Measurements from ENCODE around the gene ERCC5.

Gene ERCC5

DNA sequence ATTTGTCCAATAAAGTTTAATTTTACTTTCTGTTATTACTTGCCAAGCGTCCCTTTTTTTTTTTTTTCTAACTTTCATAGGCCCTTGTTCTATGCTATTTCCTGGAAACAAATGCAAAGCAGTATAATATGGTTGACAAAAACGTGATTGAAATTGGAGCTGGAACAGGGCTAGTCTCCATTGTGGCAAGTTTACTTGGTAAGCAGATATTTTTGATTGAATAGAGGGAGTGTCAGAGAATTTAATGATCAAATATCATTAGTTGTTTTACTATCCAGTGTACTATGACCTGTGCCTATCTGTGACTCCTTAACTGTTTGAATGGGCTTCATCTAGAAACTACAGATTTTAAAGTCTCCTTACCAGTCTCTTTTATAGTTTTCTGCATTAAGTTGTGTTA is 46.7 kb downstream of the ERCC5 start:
- 86% methylated on average over 2 of the region's 2 CpGs for WGBS

DNA sequence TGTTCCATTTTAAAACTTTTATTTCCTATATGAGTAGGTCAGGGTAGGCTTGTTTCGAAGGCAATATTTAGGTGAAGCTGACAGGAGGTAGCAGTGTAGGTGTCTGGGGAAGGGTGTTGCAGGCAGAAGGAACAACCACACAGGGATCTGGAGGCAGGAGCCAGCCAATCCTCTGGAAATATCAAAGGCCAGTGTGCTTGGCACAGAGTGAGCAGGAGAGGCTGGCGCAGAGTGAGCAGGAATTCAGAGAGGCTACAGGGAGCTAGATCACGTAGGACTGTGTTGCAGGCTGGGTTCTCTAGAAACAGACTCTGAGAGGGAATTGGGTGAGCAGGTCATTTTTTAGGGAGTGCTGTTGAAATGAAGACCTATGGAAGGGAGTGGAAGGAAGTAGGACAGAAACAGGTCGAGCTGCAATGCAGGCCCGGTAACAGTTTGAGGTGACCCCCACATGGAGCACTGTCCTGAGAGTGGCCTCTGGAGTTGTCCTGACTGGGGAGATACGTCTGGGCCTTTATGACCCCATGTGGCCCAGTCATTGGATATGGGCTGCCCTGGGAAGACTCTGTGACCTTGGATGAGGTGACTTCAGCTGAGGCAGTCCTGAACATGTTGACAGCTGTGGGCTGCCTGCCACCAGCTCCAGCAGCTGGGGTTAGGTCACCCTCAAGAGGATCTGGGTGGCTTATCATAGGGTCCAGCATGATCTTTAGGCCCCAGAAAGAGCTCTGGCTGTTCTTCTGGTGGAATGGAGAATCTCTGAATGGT is 51.7 kb downstream of the ERCC5 start:
- no peaks in the 10 kb centered on the region for H3K9me3 ChIP-seq (ENCODE audit: insufficient read depth, low read depth, low read length)
- no peaks in the 10 kb centered on the region for H3K36me3 ChIP-seq (ENCODE audit: insufficient read depth, low read length)
- no peaks in the 10 kb centered on the region for H3K4me1 ChIP-seq (ENCODE audit: insufficient read depth, low read length)
- H3K27ac ChIP-seq (ENCODE audit: low read depth, low read length) = no peak overlapping the region
- no peaks in the 10 kb centered on the region for H3K27me3 ChIP-seq (ENCODE audit: insufficient read depth, low read length)
- no peak overlapping the region for H3K4me3 ChIP-seq (ENCODE audit: low read length)
- no peak overlapping the region for H3K9ac ChIP-seq (ENCODE audit: low read depth, low read length)
- WGBS = 91% methylated on average over 6 of the region's 6 CpGs

More for the DNA sequence above, 46.7 kb downstream of the ERCC5 start:
- Histone ChIP-seq H3K27ac (ENCODE audit: low read depth, low read length) (no peak overlapping the region), H3K27me3 (ENCODE audit: insufficient read depth, low read length) (no peaks in the 10 kb centered on the region), H3K4me1 (ENCODE audit: insufficient read depth, low read length) (no peaks in the 10 kb centered on the region), H3K9me3 (ENCODE audit: insufficient read depth, low read depth, low read length) (no peaks in the 10 kb centered on the region), H3K36me3 (ENCODE audit: insufficient read depth, low read length) (no peaks in the 10 kb centered on the region), H3K9ac (ENCODE audit: low read depth, low read length) (no peak overlapping the region), H3K4me3 (ENCODE audit: low read length) (no peak overlapping the region)

DNA sequence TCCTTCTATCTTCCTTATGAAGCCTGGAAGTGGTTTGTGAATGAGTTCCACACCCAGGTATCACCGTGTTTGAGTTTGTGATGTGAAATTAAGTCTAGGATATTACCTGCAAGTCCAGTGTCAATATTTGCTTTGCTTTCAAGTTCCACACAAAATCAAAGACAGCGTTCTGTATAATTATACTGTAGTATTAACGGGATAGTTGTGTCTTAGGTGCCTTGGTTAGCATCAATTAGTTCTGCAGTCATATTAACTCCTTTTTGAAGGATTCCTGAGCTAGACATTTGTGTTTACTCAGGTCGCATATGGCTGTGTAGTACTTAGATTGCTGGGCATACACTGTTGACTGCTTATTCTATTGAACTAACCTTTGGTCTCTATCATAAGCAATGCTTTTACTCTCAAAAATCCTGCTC is 54.4 kb downstream of the ERCC5 start:
- Histone ChIP-seq H3K27me3 (ENCODE audit: insufficient read depth, low read length) (no peaks in the 10 kb centered on the region), H3K4me3 (ENCODE audit: low read length) (no peak overlapping the region), H3K9ac (ENCODE audit: low read depth, low read length) (no peak overlapping the region), H3K36me3 (ENCODE audit: insufficient read depth, low read length) (no peaks in the 10 kb centered on the region), H3K9me3 (ENCODE audit: insufficient read depth, low read depth, low read length) (no peaks in the 10 kb centered on the region), H3K27ac (ENCODE audit: low read depth, low read length) (no peak overlapping the region), H3K4me1 (ENCODE audit: insufficient read depth, low read length) (0 out of 2 replicates have a peak, but pooled peaks cover 3% of the 10 kb centered on the region)
- 92% methylated on average over 4 of the region's 4 CpGs for WGBS

DNA sequence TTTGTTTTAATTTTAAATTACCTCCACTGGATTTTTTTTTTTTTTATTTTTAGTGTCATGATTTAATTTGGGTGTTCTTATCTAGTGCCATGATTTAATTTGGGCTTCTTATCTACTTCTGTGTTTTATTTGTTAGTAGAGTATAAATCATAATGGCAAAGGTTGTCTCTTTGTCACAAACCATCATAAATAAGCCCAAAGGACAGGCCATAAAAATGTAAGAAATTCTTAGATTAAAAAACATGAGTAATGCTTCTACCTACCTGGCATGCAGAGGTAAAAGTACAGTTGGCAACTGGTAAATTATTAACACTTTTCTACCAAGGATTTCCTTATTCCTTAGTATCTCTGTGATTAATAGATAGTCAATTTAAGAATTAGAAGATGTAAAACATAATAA is 55.2 kb downstream of the ERCC5 start:
- Histone ChIP-seq H3K9ac (ENCODE audit: low read depth, low read length) (no peak overlapping the region), H3K9me3 (ENCODE audit: insufficient read depth, low read depth, low read length) (no peaks in the 10 kb centered on the region), H3K27me3 (ENCODE audit: insufficient read depth, low read length) (no peaks in the 10 kb centered on the region), H3K27ac (ENCODE audit: low read depth, low read length) (no peak overlapping the region), H3K4me1 (ENCODE audit: insufficient read depth, low read length) (0 out of 2 replicates have a peak, but pooled peaks cover 3% of the 10 kb centered on the region), H3K4me3 (ENCODE audit: low read length) (no peak overlapping the region), H3K36me3 (ENCODE audit: insufficient read depth, low read length) (no peaks in the 10 kb centered on the region)

DNA sequence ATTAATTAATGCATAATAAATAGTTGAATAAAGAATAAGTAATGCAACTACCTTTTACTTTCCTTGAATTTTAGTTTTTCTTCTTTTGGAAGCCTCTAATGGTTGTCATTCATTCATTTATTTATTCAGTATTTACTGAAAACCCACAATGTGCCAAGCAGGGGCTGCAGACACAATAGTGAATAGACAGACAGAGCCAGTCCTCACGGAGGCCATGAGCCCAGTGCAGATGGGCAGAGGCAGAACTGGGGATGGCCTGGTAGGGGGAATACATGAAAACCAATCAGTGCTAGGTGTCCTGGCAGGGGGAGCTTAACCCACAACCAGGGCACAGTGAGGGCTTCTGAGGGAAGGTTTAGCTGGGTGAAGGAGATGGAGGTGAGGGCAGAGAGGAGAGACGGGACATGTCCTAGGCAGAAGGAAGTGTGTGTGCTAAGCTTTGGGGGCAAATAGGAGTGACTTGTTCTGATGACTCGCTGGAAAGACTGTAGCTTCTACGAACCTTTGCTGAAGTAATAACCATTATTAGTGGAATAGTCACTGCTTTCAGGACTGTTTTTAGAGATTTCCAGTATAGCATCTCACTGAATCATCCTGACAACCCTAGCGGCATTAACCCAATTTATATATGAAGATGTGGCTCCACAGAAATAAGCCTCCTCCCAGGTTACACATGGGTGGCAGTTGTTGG is 55.9 kb downstream of the ERCC5 start:
- 0 out of 2 replicates have a peak, but pooled peaks cover 3% of the 10 kb centered on the region for H3K4me1 ChIP-seq (ENCODE audit: insufficient read depth, low read length)
- H3K36me3 ChIP-seq (ENCODE audit: insufficient read depth, low read length) = no peaks in the 10 kb centered on the region
- H3K4me3 ChIP-seq (ENCODE audit: low read length) = no peak overlapping the region
- no peak overlapping the region for H3K9ac ChIP-seq (ENCODE audit: low read depth, low read length)
- H3K27ac ChIP-seq (ENCODE audit: low read depth, low read length) = no peak overlapping the region
- WGBS = 96% methylated on average over 4 of the region's 5 CpGs
- H3K27me3 ChIP-seq (ENCODE audit: insufficient read depth, low read length) = no peaks in the 10 kb centered on the region
- H3K9me3 ChIP-seq (ENCODE audit: insufficient read depth, low read depth, low read length) = no peaks in the 10 kb centered on the region

DNA sequence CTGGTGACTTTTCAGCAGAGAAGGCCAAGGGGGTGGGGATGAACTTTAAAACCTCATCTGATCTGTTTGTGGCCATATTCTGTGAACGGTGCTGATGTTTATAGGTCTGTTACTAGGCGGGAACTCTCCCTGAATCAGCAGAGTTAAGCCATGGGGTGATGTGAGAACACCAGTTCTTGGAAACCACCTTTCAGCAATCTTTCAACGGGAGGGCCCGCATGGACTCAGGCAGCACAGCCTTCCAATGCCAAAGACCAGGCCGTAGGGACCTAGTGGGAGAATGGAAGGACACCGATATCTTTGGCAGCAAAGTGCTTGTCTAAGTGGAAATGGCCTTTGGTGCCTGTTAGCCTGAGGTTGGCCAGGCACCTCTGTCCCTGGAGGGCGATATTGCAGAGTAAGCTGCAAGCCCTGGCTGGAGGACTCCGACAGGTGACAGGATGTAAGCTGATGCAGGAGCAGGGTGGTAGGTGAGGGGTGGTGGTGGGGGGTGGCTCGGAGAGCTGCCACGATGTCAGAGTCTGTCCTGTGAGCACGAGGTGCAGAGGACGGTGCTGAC is 57.0 kb downstream of the ERCC5 start:
- Histone ChIP-seq H3K9ac (ENCODE audit: low read depth, low read length) (no peak overlapping the region), H3K27me3 (ENCODE audit: insufficient read depth, low read length) (no peaks in the 10 kb centered on the region), H3K36me3 (ENCODE audit: insufficient read depth, low read length) (no peaks in the 10 kb centered on the region), H3K9me3 (ENCODE audit: insufficient read depth, low read depth, low read length) (no peaks in the 10 kb centered on the region), H3K4me3 (ENCODE audit: low read length) (no peak overlapping the region), H3K4me1 (ENCODE audit: insufficient read depth, low read length) (0 out of 2 replicates have a peak, but pooled peaks cover 3% of the 10 kb centered on the region), H3K27ac (ENCODE audit: low read depth, low read length) (no peak overlapping the region)
- WGBS = 84% methylated on average over 12 of the region's 12 CpGs

DNA sequence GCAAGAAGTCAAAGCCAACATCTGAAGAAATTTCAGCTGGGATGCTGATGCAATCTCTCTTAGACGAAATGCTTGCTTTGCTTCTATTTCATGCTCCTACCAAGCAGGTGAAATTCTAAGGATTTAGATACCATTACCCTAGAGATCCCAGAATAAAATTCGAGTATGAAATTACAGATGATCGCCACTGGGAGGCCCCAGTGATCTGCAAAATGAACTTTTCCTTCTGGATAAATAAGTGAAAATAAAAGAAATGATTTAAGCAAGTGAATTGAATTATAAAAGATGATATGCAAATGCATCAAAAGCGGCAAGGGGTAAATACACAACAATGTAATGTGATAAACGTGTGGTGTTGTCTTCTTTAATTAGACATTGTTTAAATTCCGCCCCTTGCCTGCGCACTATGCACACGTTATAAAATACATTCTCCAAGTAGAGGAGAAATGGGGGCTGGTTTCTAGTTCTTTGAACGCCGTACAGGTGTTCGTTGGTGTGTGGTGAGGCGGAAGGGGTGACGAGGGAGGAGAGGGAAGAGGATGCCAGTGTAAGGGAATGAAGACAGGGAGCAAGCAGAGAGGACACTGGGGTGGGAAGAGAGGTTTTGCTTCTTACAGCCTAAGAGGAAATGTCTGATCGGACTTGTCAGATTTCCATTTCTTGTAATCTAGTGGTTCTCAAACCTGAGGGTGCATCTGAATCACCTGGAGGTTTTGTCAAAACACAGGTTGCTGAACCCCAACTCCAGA is 58.0 kb downstream of the ERCC5 start:
- H3K36me3 ChIP-seq (ENCODE audit: insufficient read depth, low read length) = no peaks in the 10 kb centered on the region
- no peaks in the 10 kb centered on the region for H3K27me3 ChIP-seq (ENCODE audit: insufficient read depth, low read length)
- H3K27ac ChIP-seq (ENCODE audit: low read depth, low read length) = no peak overlapping the region
- 77% methylated on average over 12 of the region's 14 CpGs for WGBS
- H3K4me3 ChIP-seq (ENCODE audit: low read length) = no peak overlapping the region
- H3K9ac ChIP-seq (ENCODE audit: low read depth, low read length) = no peak overlapping the region
- no peaks in the 10 kb centered on the region for H3K9me3 ChIP-seq (ENCODE audit: insufficient read depth, low read depth, low read length)
- H3K4me1 ChIP-seq (ENCODE audit: insufficient read depth, low read length) = 0 out of 2 replicates have a peak, but pooled peaks cover 3% of the 10 kb centered on the region

DNA sequence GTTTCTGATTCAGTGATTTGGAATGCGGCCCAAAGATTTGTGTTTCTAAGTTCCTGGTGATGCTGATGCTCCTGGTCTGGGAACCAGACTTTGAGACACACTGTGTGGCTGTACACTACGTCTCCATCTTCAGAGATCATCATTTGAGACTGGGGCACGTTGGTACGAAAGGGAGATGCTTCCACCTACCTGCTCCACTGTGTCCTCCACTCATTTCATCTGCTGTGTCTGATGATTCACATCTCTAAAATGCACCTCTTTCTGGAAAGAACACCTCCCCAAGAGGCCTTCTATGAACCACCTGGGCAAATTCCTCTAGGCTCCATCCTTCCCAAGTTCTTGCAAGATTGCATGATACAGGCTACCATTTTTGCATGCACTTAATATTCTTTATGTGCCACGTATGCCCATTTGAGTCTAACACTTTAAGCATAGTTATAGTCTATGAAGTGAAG is 58.6 kb downstream of the ERCC5 start:
- Histone ChIP-seq H3K4me1 (ENCODE audit: insufficient read depth, low read length) (0 out of 2 replicates have a peak, but pooled peaks cover 3% of the 10 kb centered on the region), H3K9me3 (ENCODE audit: insufficient read depth, low read depth, low read length) (no peaks in the 10 kb centered on the region), H3K4me3 (ENCODE audit: low read length) (no peak overlapping the region), H3K27ac (ENCODE audit: low read depth, low read length) (no peak overlapping the region), H3K9ac (ENCODE audit: low read depth, low read length) (no peak overlapping the region), H3K27me3 (ENCODE audit: insufficient read depth, low read length) (no peaks in the 10 kb centered on the region), H3K36me3 (ENCODE audit: insufficient read depth, low read length) (no peaks in the 10 kb centered on the region)
- WGBS = 96% methylated on average over 5 of the region's 5 CpGs

DNA sequence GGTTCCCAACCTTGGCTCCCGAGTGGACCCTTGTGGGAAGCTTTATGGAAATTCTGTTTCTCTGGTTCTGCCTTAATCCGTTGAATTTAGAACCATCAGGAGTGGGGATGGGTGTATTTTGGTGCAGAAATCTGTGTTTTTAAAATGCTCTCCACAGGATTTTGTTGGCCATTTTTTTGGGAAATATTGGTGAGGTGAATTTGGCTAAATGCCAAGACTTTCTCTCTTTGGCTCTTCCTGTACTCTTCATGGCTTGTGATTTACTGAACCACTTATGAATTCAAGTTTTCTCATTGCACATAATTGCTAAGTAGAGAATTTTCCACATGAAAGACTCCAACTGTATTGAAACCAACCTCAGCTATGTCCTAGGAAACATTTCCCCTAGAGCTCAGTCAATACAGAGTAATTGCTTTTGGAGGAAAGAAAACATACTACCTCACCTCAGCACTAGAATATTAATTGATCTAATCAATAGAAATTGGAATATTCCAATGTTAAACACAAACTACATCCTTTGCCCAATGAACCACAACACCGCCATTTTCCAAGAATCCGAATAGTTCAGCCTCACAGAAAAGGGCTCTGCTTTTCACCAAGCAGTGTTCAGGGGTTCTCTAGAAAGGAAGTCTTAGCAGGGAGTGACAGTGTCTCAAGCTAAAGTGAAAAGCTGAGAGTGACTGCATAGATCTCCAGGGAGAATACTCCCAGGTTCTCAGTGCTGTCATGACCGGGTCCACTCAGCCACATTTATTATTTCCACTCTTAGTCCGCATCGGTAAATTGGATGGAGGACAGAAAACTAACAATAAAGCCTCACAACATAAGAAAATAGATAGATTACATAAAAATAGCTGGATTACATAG is 60.3 kb downstream of the ERCC5 start:
- no peaks in the 10 kb centered on the region for H3K36me3 ChIP-seq (ENCODE audit: insufficient read depth, low read length)
- no peak overlapping the region for H3K4me3 ChIP-seq (ENCODE audit: low read length)
- WGBS = 91% methylated on average over 5 of the region's 7 CpGs

DNA sequence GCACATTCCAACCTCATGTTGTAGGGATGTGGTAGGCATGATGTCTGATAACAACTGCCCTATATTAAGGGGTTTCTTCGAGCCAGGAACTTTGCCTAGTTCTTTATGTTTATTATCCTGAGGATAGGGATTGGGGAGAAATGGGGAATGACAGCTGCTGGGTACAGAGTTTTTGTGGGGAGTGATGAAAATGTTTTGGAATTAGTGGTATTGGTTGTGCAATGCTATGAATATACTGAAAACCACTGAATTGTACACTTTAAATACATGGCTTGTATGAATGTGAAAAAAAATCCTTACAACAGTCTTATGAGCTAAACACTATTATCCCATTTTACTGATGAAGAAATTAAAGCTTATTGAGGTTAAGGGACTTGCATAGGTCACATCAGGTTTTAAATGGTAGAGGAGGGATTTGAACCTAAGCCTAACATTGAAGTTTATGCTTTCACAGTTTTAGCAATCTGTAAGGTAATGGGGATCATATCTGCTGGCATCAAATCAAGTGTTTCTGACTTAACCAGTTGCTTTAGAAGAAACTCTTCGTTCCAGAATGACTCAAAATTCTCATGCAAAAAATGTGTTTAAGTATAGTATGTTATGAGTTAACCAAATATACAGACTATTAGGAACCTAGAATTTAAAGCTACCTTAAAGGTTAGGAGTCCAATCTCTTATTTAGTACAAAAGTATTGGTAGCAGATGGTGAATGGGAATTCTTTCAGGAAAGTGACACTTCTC is 61.4 kb downstream of the ERCC5 start:
- H3K4me3 ChIP-seq (ENCODE audit: low read length) = no peak overlapping the region
- no peak overlapping the region for H3K27ac ChIP-seq (ENCODE audit: low read depth, low read length)
- H3K9ac ChIP-seq (ENCODE audit: low read depth, low read length) = no peak overlapping the region
- H3K4me1 ChIP-seq (ENCODE audit: insufficient read depth, low read length) = 0 out of 2 replicates have a peak, but pooled peaks cover 3% of the 10 kb centered on the region
- no peaks in the 10 kb centered on the region for H3K27me3 ChIP-seq (ENCODE audit: insufficient read depth, low read length)
- WGBS = 100% methylated on average over 1 of the region's 2 CpGs
- H3K36me3 ChIP-seq (ENCODE audit: insufficient read depth, low read length) = no peaks in the 10 kb centered on the region
- H3K9me3 ChIP-seq (ENCODE audit: insufficient read depth, low read depth, low read length) = no peaks in the 10 kb centered on the region

More for the DNA sequence above, 60.3 kb downstream of the ERCC5 start:
- Histone ChIP-seq H3K9me3 (ENCODE audit: insufficient read depth, low read depth, low read length) (no peaks in the 10 kb centered on the region), H3K9ac (ENCODE audit: low read depth, low read length) (no peak overlapping the region), H3K4me1 (ENCODE audit: insufficient read depth, low read length) (0 out of 2 replicates have a peak, but pooled peaks cover 3% of the 10 kb centered on the region), H3K27ac (ENCODE audit: low read depth, low read length) (no peak overlapping the region), H3K27me3 (ENCODE audit: insufficient read depth, low read length) (no peaks in the 10 kb centered on the region)

Measured in HUES64 (cell line).